HepG2 (cell line): ENCODE data around the gene SPAG5.

Experiments
- BCL3 ChIP-seq: sonication (generic); formaldehyde crosslinking; IDR thresholded peaks from 2 replicates; pipeline ENCODE4 v1.5.1; 2020; ENCODE audit warnings: mild to moderate bottlenecking, missing genetic modification reagents, moderate library complexity
- SIN3A ChIP-seq: IDR thresholded peaks from 2 replicates; pipeline ENCODE4 v1.6.1; 2011; ENCODE audit warnings: low read depth, mild to moderate bottlenecking, control low read depth, low read length, borderline replicate concordance

DNA sequence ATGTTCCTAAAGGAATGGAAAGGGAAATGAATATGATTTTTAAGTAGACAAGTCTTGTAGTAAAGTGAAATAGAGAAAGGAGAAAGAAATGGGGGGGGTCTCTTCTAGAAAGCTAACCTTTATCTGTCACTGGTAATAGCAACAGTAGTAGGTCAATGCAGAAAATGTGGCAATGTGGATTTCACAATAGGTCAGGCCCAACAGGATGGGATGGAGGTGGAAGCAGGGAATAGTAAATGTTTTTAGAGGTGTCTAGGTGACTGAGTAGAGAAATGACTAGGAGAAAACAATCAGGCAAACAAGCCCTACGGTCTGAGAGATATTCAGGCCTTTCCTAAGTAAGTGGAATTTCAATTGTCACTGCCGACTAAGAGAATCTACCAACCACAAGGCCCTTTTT, 21.2 kb upstream of the SPAG5 start:
- TF ChIP-seq BCL3 (CRISPR knock-in tag) = no peak
- TF ChIP-seq SIN3A = no peak
